ENCODE measurements around the gene ZNF215. TPM values are rescaled to one million over a fixed set of nuclear protein-coding genes. Genes with fewer than 3 reads are reported as not detected.

The ZNF215 gene
- polyA plus RNA-seq, 1 donor (not counting 4 experiments of a cell fraction or from before 2014, with no cell fraction given), result 6.1 TPM

DNA sequence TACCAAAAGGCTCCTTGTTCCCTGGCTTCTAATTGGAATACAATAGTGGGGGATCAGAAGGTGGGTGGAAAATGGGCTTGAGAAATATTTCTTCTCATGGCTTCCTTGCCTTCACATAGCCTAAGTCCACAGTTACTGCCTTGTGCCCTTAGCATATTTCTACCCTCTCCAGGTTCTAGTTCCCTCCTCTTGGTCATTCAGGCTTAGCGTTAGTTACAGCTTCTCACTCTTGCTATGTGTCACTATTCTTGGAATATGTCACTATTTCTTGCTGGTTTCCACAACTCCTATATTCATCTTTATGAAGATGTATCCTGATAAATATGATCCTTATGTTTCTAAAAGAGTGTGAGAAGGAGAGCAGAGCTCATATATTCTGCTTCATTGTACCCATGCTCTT is 36.4 kb upstream of the ZNF215 start:
- no peaks in the 10 kb centered on the region for H3K9me3 ChIP-seq (ENCODE audit: control insufficient read depth, low read depth, low read length)
- FAIRE-seq, result no peak
- H3K36me3 ChIP-seq (ENCODE audit: control insufficient read depth in 2 of 2, extremely low read depth in 1 of 2, insufficient read depth in 2 of 2, low read length in 2 of 2), result no peaks in the 10 kb centered on the region
- TF ChIP-seq, protein P1, sequence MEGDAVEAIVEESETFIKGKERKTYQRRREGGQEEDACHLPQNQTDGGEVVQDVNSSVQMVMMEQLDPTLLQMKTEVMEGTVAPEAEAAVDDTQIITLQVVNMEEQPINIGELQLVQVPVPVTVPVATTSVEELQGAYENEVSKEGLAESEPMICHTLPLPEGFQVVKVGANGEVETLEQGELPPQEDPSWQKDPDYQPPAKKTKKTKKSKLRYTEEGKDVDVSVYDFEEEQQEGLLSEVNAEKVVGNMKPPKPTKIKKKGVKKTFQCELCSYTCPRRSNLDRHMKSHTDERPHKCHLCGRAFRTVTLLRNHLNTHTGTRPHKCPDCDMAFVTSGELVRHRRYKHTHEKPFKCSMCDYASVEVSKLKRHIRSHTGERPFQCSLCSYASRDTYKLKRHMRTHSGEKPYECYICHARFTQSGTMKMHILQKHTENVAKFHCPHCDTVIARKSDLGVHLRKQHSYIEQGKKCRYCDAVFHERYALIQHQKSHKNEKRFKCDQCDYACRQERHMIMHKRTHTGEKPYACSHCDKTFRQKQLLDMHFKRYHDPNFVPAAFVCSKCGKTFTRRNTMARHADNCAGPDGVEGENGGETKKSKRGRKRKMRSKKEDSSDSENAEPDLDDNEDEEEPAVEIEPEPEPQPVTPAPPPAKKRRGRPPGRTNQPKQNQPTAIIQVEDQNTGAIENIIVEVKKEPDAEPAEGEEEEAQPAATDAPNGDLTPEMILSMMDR (optimal IDR thresholded peaks at IDR 0.05 in 1 of 3, IDR thresholded peaks at IDR 0.05 in 1 of 3, conservative IDR thresholded peaks at IDR 0.05 in 1 of 3; ENCODE audit: extremely low read depth in 1 of 3, insufficient read depth in 2 of 3, low read length in 3 of 3), result no peak
- TF ChIP-seq EZH2 (IDR thresholded peaks at IDR 0.05; ENCODE audit: low read length), result no peak
- H4K20me1 ChIP-seq (ENCODE audit: control insufficient read depth, extremely low read depth, insufficient read depth, low read length), result no peaks in the 10 kb centered on the region
- no peak for DNase-seq (ENCODE audit: low read depth, low spot score)
- H3K27me3 ChIP-seq (ENCODE audit: control insufficient read depth, extremely low read depth, insufficient read depth, low read length), result no peaks in the 10 kb centered on the region
- no peaks in the 10 kb centered on the region for H3K4me1 ChIP-seq (ENCODE audit: control insufficient read depth, extremely low read depth, insufficient read depth, low read length)
- H3K4me3 ChIP-seq (ENCODE audit: control insufficient read depth in 2 of 3, extremely low read depth in 1 of 3, insufficient read depth in 2 of 3, low read depth in 1 of 3, low read length in 3 of 3), result no peak overlapping the region
- no peak overlapping the region for H3K27ac ChIP-seq (ENCODE audit: control insufficient read depth, insufficient read depth, low read length)
- no peaks in the 10 kb centered on the region for H3K9me1 ChIP-seq (ENCODE audit: control insufficient read depth, extremely low read depth, insufficient read depth, low read length)
- no peak overlapping the region for H3K4me2 ChIP-seq (ENCODE audit: control insufficient read depth, extremely low read depth, insufficient read depth, low read depth, low read length)
- H3K9ac ChIP-seq (ENCODE audit: control insufficient read depth, extremely low read depth, insufficient read depth, low read length), result no peak overlapping the region
- H3K79me2 ChIP-seq (ENCODE audit: control insufficient read depth, insufficient read depth, low read length), result no peaks in the 10 kb centered on the region
- no peak overlapping the region for H2AFZ ChIP-seq (ENCODE audit: control insufficient read depth, low read length)
- dilution Hi-C loops (cut with MboI; ENCODE audit: extremely low pct_ligation_motif_present, low sequenced_read_pairs), result no loop called here

- Histone ChIP-seq H3K9ac (ENCODE audit: control insufficient read depth, extremely low read depth, insufficient read depth, low read length) (no peak within 1 kb of the TSS), H3K4me3 (ENCODE audit: control insufficient read depth in 2 of 3, extremely low read depth in 1 of 3, insufficient read depth in 2 of 3, low read depth in 1 of 3, low read length in 3 of 3) (no peak within 1 kb of the TSS), H3K79me2 (ENCODE audit: control insufficient read depth, insufficient read depth, low read length) (no peaks in the 10 kb centered on the region), H3K9me3 (ENCODE audit: control insufficient read depth, low read depth, low read length) (no peaks in the 10 kb centered on the region), H3K27ac (ENCODE audit: control insufficient read depth, insufficient read depth, low read length) (no peak within 1 kb of the TSS), H3K4me2 (ENCODE audit: control insufficient read depth, extremely low read depth, insufficient read depth, low read depth, low read length) (no peak within 1 kb of the TSS), H3K4me1 (ENCODE audit: control insufficient read depth, extremely low read depth, insufficient read depth, low read length) (no peaks in the 10 kb centered on the region), H3K9me1 (ENCODE audit: control insufficient read depth, extremely low read depth, insufficient read depth, low read length) (no peaks in the 10 kb centered on the region), H3K27me3 (ENCODE audit: control insufficient read depth, extremely low read depth, insufficient read depth, low read length) (no peaks in the 10 kb centered on the region), H3K36me3 (ENCODE audit: control insufficient read depth in 2 of 2, extremely low read depth in 1 of 2, insufficient read depth in 2 of 2, low read length in 2 of 2) (no peaks in the 10 kb centered on the region), H2AFZ (ENCODE audit: control insufficient read depth, low read length) (no peak within 1 kb of the TSS), H4K20me1 (ENCODE audit: control insufficient read depth, extremely low read depth, insufficient read depth, low read length) (no peaks in the 10 kb centered on the region)
- no peak for FAIRE-seq
- dilution Hi-C loops (cut with MboI; ENCODE audit: extremely low pct_ligation_motif_present, low sequenced_read_pairs), result no loop called here
- TF ChIP-seq, protein P1 (optimal IDR thresholded peaks at IDR 0.05 in 1 of 3, IDR thresholded peaks at IDR 0.05 in 1 of 3, conservative IDR thresholded peaks at IDR 0.05 in 1 of 3; ENCODE audit: extremely low read depth in 1 of 3, insufficient read depth in 2 of 3, low read length in 3 of 3), result no peak
- no peak for TF ChIP-seq EZH2 (IDR thresholded peaks at IDR 0.05; ENCODE audit: low read length)
- no peak for DNase-seq (ENCODE audit: low read depth, low spot score)
Measured at GRCh38 chr11:6892400-6892799, 33.8 kb upstream of the ZNF215 start, which contains the start of gene OR2D2. TSS of gene OR2D2 (minus strand) at chr11:6892500. CDS start at chr11:6892500, 0 bp downstream.
